Spleen (tissue), 11 donors: ENCODE data around the gene KIF7. TPM values are rescaled to one million over a fixed set of nuclear protein-coding genes. Genes with fewer than 3 reads are reported as not detected.
A peak's percentile ranks its signal among the peaks of the same experiment; 100 is the strongest.

Source experiments
- DNase-seq: peaks from one replicate; pipeline ENCODE4 v3.0.0-alpha.2; 2020
- H3K27ac ChIP-seq, 8 donors: fragments of 200-600 bp; sonication (generic) in 7 of 8; 1 replicate in 4 of 8; 2 replicates in 4 of 8; pipeline versions ENCODE4 v1.5.0 to v1.8.0; 2016 to 2021; ENCODE audit warnings: inconsistent platforms in 4 of 8, mild to moderate bottlenecking in 4 of 8, moderate library complexity in 1 of 8
- H3K27me3 ChIP-seq, 7 donors: fragments of 200-600 bp; sonication (generic) in 6 of 7; replicated peaks in 1 of 7; 1 replicate in 4 of 7; 2 replicates in 3 of 7; pipeline versions ENCODE4 v1.5.0 to v1.8.0; 2016 to 2021; ENCODE audit warnings: inconsistent platforms in 3 of 7, mild to moderate bottlenecking in 1 of 7
- H3K36me3 ChIP-seq, 6 donors: fragments of 200-600 bp; sonication (generic) in 5 of 6; 1 replicate in 4 of 6; 2 replicates in 2 of 6; pipeline versions ENCODE4 v1.5.0 to v1.8.0; 2016 to 2021; ENCODE audit warnings: inconsistent platforms in 2 of 6
- H3K4me1 ChIP-seq, 6 donors: fragments of 200-600 bp; sonication (generic) in 5 of 6; 1 replicate in 3 of 6; 2 replicates in 3 of 6; pipeline versions ENCODE4 v1.5.0 to v1.8.0; 2016 to 2021; ENCODE audit warnings: inconsistent platforms in 3 of 6
- H3K4me3 ChIP-seq, 8 donors: fragments of 200-600 bp; sonication (generic) in 7 of 8; 1 replicate in 4 of 8; 2 replicates in 4 of 8; pipeline versions ENCODE4 v1.5.0 to v1.8.0; 2016 to 2021; ENCODE audit warnings: inconsistent platforms in 4 of 8, mild to moderate bottlenecking in 4 of 8, moderate library complexity in 2 of 8
- H3K9me3 ChIP-seq, 8 donors: fragments of 200-600 bp; sonication (generic) in 7 of 8; 1 replicate in 4 of 8; 2 replicates in 4 of 8; pipeline versions ENCODE4 v1.5.0 to v1.8.0; 2016 to 2021; ENCODE audit warnings: inconsistent platforms in 4 of 8
- POLR2A ChIP-seq, 3 donors: fragments of 450-650 bp; IDR thresholded peaks; one replicate each; pipeline ENCODE4 v1.5.1; 2017; ENCODE audit warnings: antibody characterized with exemption in 3 of 3, mild to moderate bottlenecking in 1 of 3
- POLR2AphosphoS5 ChIP-seq, 3 donors: sonication (generic); formaldehyde crosslinking; IDR thresholded peaks; one replicate each; pipeline ENCODE4 v1.5.1; 2017; ENCODE audit warnings: antibody characterized with exemption in 3 of 3
- WGBS, 5 donors: extraction: QIAGEN DNeasy Blood & Tissue Kit in 3 of 5; methylation state at CpG; one replicate each; pipeline versions ENCODE4 v1.1.5 to v1.1.7; 2013 to 2018; 5-methylcytosine and 5-hydroxymethylcytosine counted together
- intact Hi-C: fragments of 100-400 bp; cut with DNase I; formaldehyde crosslinking; loops from one replicate; pipeline ENCODE4 v1.15.0; 2023; ENCODE audit warnings: low total_unique reads
- polyA plus RNA-seq, 3 donors: library from polyadenylated mRNA; stranded (reverse); fragments of 200-250 nt; gene quantifications; one replicate each; pipeline ENCODE4 v1.2.1, GENCODE V29; 2013
- total RNA-seq, 7 donors: library from RNA; depleted of rRNA in 3 of 7; stranded (reverse); fragments of >200 nt in 3 of 7; fragmentation: NEBNext Ultra II Directional in 4 of 7; extraction: Animal tissue kit (Norgen Biotek cat#: 25700) in 4 of 7; gene quantifications; one replicate each; pipeline versions ENCODE4 v1.1.0 to v1.2.1, GENCODE V29; 2016 to 2021
- TF ChIP-seq, protein P1 (sequence below), 11 experiments: fragments of 200-600 bp in 7 of 11; fragments of 450-650 bp in 4 of 11; sonication (generic) in 4 of 11; IDR thresholded peaks in 8 of 11; conservative IDR thresholded peaks in 3 of 11; 1 replicate in 7 of 11; 2 replicates in 4 of 11; pipeline versions ENCODE4 v1.4.0 to v1.8.0; 2016 to 2021; ENCODE audit warnings: antibody characterized with exemption in 11 of 11, inconsistent platforms in 4 of 11, mild to moderate bottlenecking in 1 of 11
- donor health status: healthy with polysubstance abuse.
- donor health status: DM: no; HTN: no; CAD: no; lungs with moderate emphysema.
- donor health status: DM: no; HTN: no; CAD: no.
- donor health status: Bipolar disorder and iron deficiency.
- donor health status: healthy.
- donor health status: DM: no; HTN: no; CAD: no.
- donor health status: DM: yes; HTN: yes; CAD: no.

KIF7 gene
- total and polyA plus RNA-seq, 10 donors, result 1.1 to 3.9 (median 2.3) TPM

DNA sequence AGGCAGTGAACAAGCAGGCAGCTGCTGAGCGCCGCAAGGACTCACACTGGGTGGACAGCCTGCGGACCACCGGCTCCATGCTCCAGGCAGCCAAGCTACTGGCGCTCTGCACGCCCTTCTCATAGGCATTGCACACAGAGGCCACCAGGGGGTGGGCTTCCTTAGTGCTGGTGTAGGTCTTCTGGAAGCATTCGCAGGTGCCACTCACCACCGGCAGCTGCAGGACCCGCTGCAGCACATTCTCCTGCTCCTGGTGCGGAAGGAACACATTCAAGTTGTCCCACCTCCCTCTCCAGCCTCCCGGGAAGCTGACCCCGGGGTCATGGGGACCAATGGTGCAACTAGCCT is 17.9 kb upstream of the KIF7 start:
- Histone ChIP-seq H3K36me3 (no peaks in the 10 kb centered on the region), H3K27me3 (no peaks in the 10 kb centered on the region), H3K4me1 (no peaks in the 10 kb centered on the region), H3K9me3 (no peaks in the 10 kb centered on the region), H3K27ac (no peak overlapping the region), H3K4me3 (no peak overlapping the region)
- intact Hi-C loops, result no loop called here
- WGBS, 5 donors, result 67 to 82% (median 76%) methylated on average over 4 to 12 of the region's 12 CpGs
- TF ChIP-seq POLR2A (IDR thresholded peaks at IDR 0.05), result no peak
- TF ChIP-seq, protein P1, sequence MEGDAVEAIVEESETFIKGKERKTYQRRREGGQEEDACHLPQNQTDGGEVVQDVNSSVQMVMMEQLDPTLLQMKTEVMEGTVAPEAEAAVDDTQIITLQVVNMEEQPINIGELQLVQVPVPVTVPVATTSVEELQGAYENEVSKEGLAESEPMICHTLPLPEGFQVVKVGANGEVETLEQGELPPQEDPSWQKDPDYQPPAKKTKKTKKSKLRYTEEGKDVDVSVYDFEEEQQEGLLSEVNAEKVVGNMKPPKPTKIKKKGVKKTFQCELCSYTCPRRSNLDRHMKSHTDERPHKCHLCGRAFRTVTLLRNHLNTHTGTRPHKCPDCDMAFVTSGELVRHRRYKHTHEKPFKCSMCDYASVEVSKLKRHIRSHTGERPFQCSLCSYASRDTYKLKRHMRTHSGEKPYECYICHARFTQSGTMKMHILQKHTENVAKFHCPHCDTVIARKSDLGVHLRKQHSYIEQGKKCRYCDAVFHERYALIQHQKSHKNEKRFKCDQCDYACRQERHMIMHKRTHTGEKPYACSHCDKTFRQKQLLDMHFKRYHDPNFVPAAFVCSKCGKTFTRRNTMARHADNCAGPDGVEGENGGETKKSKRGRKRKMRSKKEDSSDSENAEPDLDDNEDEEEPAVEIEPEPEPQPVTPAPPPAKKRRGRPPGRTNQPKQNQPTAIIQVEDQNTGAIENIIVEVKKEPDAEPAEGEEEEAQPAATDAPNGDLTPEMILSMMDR (IDR thresholded peaks at IDR 0.05 in 8 of 11, conservative IDR thresholded peaks at IDR 0.05 in 3 of 11), result peak in 6 of 11 experiments; percentile 10 to 46 (median 27)
- no peak for DNase-seq

DNA sequence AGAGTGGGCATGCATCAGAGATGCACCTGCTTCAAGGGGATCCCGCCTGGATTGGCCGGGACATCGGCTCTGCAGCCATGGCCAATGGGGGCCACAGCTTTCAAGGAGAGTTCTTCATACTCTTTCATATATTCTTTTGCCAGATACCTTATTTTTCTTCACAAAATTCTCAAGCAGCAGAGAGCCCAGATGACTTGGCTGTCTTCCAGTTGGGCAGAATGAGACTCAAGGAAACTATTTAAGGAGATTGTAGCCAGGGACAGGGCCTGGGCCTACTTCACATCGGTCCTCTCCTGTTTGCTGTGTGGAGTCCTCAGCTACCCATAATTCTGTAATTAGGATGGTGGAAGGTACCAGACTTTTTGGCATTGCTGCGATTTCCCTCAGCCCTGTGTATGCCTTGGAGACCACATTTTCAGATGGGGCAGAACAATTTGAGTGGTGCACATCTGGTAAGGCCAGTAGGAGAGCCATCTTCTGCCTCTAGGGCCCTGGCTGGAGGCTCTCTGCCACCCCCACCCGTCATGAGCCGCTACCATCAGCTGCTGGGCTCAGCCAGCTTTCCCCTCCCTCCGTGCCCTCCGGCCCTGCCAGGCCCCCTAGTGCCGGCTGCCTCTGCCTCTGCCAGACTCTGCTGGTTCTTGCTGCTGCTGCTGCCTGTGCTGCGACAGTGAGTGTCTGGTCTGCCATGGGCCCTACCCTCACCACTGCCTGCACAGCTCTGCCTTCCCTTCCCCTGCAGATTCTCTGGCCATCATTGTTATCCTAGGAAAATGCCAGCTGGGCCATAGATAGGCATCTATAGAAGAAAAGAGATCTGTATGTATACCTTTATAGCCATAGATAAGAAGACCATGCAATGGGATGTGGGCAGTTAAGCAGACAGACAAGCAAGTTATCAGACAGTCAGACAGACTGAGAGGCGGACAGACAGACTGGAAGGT is 17.2 kb upstream of the KIF7 start:
- Histone ChIP-seq H3K36me3 (no peaks in the 10 kb centered on the region), H3K27me3 (no peaks in the 10 kb centered on the region), H3K4me1 (no peaks in the 10 kb centered on the region), H3K4me3 (no peak overlapping the region), H3K27ac (no peak overlapping the region), H3K9me3 (no peaks in the 10 kb centered on the region)
- intact Hi-C loops, result no loop called here
- TF ChIP-seq, protein P1 (IDR thresholded peaks at IDR 0.05 in 8 of 11, conservative IDR thresholded peaks at IDR 0.05 in 3 of 11), result no peak
- TF ChIP-seq POLR2AphosphoS5 (IDR thresholded peaks at IDR 0.05) (no peak), POLR2A (IDR thresholded peaks at IDR 0.05) (no peak)
- WGBS, 5 donors, result 86 to 97% (median 92%) methylated on average over 11 to 12 of the region's 12 CpGs
- DNase-seq, result no peak

DNA sequence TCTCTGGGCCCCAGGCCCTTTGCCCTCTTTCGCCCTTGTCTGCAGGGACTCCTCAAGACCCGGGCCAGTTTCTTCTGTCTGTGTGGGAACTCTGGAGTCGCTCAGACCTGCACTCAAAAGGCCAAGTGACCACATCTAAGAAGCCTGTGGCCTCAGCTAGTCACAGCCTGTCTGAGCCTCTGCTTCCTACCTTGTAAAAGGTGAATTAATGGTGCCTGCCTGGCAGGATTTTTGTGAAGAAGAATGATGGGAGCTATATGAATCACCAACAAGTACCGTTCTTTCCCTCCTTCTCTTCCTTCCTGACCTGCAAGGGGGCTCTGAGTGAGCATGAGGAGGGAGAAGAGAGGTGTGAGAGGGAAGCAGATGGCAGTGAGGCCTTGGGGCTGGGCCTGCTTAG is 16.4 kb upstream of the KIF7 start:
- TF ChIP-seq POLR2A (IDR thresholded peaks at IDR 0.05) (no peak), POLR2AphosphoS5 (IDR thresholded peaks at IDR 0.05) (no peak)
- TF ChIP-seq, protein P1 (IDR thresholded peaks at IDR 0.05 in 8 of 11, conservative IDR thresholded peaks at IDR 0.05 in 3 of 11), result no peak
- H3K36me3 ChIP-seq, result no peaks in the 10 kb centered on the region
- H3K9me3 ChIP-seq, result no peaks in the 10 kb centered on the region
- intact Hi-C loops, result no loop called here
- no peak overlapping the region for H3K4me3 ChIP-seq
- DNase-seq, result no peak
- no peak overlapping the region for H3K27ac ChIP-seq
- no peaks in the 10 kb centered on the region for H3K4me1 ChIP-seq
- H3K27me3 ChIP-seq, result peaks cover 0 to 3% (median 0%) of the 10 kb centered on the region in 7 donors
- whole genome bisulfite sequencing, 5 donors, result 42 to 63% (median 49%) methylated on average over 3 to 4 of the region's 4 CpGs

DNA sequence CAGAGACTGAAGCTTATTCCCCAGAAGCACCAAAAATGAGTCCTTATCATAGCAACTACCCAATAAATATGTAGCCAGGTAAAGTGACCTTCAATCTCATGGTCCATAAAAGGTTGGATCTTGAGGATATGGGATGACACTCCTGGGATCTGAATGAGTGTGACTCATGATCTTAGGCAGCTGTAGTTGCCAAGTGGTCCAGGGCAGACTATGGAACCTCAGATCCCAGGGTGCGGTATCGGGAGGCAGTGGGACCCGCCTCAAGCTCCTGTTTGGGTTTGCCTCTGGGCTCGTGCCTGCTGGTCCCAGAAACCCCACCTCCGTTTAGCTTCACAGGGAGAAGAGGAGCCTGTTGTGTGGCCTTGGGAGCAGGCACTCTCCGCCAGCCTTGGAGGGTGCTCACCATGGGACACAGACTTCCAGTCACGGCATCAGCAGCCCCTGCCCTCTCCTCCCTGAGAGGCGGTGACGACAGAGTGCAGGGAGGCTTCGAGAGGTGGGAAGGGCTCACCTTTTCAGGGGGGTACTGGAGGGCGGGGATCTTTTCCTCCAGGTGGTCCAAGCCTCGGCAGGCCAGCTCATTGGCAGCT is 15.8 kb upstream of the KIF7 start:
- Histone ChIP-seq H3K27me3 (peaks cover 0 to 10% (median 1%) of the 10 kb centered on the region in 7 donors), H3K36me3 (no peaks in the 10 kb centered on the region), H3K27ac (no peak overlapping the region), H3K9me3 (no peaks in the 10 kb centered on the region), H3K4me3 (no peak overlapping the region), H3K4me1 (peaks cover 0 to 2% (median under 1%) of the 10 kb centered on the region in 6 donors)
- no peak for DNase-seq
- TF ChIP-seq POLR2AphosphoS5 (IDR thresholded peaks at IDR 0.05) (no peak), POLR2A (IDR thresholded peaks at IDR 0.05) (no peak)
- TF ChIP-seq, protein P1 (IDR thresholded peaks at IDR 0.05 in 8 of 11, conservative IDR thresholded peaks at IDR 0.05 in 3 of 11), result no peak
- 80 to 94% (median 88%) methylated on average over 10 to 12 of the region's 12 CpGs for WGBS, 5 donors
- intact Hi-C loops, result no loop called here
